ENCODE results near the gene DACH2. TPM values are rescaled to one million over a fixed set of nuclear protein-coding genes. Genes with fewer than 3 reads are reported as not detected.
A peak's percentile ranks its signal among the peaks of the same experiment; 100 is the strongest.

Gene DACH2
- not detected in 2 replicates for total RNA-seq (2014; rRNA removed; shearing (Covaris generic))
- total RNA-seq (2022), result not detected in 2 replicates
- percentile 5 among the genes with signal in this experiment for Bru-seq, nascent RNA
- BruChase-seq, experiment 1, labeled RNA remaining after a 6-hour chase, result percentile 2 among the genes with signal in this experiment
- percentile 3 among the genes with signal in this experiment for BruChase-seq, experiment 2, labeled RNA remaining after a 2-hour chase
- long read RNA-seq, result 0 reads

- Histone ChIP-seq H4K20me1 (ENCODE audit: insufficient read depth, low read length) (no peaks in the 10 kb centered on the region), H3K4me1 (ENCODE audit: insufficient read depth, low read length, poor library complexity, severe bottlenecking) (no peaks in the 10 kb centered on the region), H3K4me3 (ENCODE audit: low read depth, low read length, poor library complexity, severe bottlenecking) (no peak within 1 kb of the TSS), H3K79me2 (ENCODE audit: insufficient read depth, low read depth, low read length) (no peaks in the 10 kb centered on the region), H3K36me3 (ENCODE audit: insufficient read depth, low read length) (no peaks in the 10 kb centered on the region), H2AFZ (ENCODE audit: low read length) (no peak within 1 kb of the TSS), H3K27ac (ENCODE audit: low read depth, low read length, poor library complexity, severe bottlenecking) (no peak within 1 kb of the TSS), H3K9me2 (ENCODE audit: insufficient read depth, low read length) (no peaks in the 10 kb centered on the region), H3K4me2 (ENCODE audit: low read length) (no peak within 1 kb of the TSS), H3K9me3 (ENCODE audit: low read length) (no peaks in the 10 kb centered on the region)
- BruUV-seq (replicated peaks), result no TSS peak
- POLR2A ChIA-PET, result no interaction called here
- intact Hi-C loops (cut with micrococcal nuclease; ENCODE audit: unreplicated experiment), result no loop called here
- DNase-seq (ENCODE audit: low spot score), result no peak
- TF ChIP-seq CTCF (conservative IDR thresholded peaks at IDR 0.05; ENCODE audit: low read length), result no peak
- TF ChIP-seq EZH2phosphoT487 (IDR thresholded peaks at IDR 0.05; ENCODE audit: borderline replicate concordance, low read depth, low read length), result no peak
- CTCF ChIA-PET (ENCODE audit: unreplicated experiment), result no interaction called here
Observed at GRCh38 chrX:86148024-86148511, at the start of gene DACH2. DACH2 (plus strand) TSS chrX:86148451.

DNA sequence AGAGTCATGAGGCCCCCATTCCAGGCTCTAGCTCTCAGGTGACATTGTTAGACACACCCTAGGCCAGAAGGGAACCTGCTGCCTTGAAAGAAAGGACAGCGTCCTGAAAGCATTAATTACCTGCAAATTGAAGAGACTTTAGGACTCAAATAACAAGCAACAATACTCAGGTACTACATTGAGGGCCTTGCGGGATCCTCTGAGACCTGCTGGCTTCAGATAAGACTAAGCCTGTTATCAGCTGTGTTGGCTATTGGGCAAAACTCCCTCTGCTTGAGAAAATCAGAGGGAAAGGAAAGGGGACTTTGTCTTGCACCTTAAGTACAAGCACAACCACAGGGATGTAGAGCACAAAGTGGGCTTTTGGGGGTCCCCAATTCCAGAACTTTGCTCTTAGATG, 45.9 kb upstream of the DACH2 start:
- no TSS peak for BruUV-seq (replicated peaks)
- no peak overlapping the region for H3K4me2 ChIP-seq (ENCODE audit: low read length)

More for the DNA sequence above, 45.9 kb upstream of the DACH2 start:
- Histone ChIP-seq H3K9me3 (ENCODE audit: low read length) (no peaks in the 10 kb centered on the region), H3K36me3 (ENCODE audit: insufficient read depth, low read length) (no peaks in the 10 kb centered on the region), H3K79me2 (ENCODE audit: insufficient read depth, low read depth, low read length) (no peaks in the 10 kb centered on the region), H3K27ac (ENCODE audit: low read depth, low read length, poor library complexity, severe bottlenecking) (no peak overlapping the region), H2AFZ (ENCODE audit: low read length) (no peak overlapping the region), H3K4me1 (ENCODE audit: insufficient read depth, low read length, poor library complexity, severe bottlenecking) (no peaks in the 10 kb centered on the region), H3K4me3 (ENCODE audit: low read depth, low read length, poor library complexity, severe bottlenecking) (no peak overlapping the region), H3K9me2 (ENCODE audit: insufficient read depth, low read length) (no peaks in the 10 kb centered on the region), H4K20me1 (ENCODE audit: insufficient read depth, low read length) (no peaks in the 10 kb centered on the region)
- intact Hi-C loops (cut with micrococcal nuclease; ENCODE audit: unreplicated experiment), result no loop called here
- DNase-seq (ENCODE audit: low spot score), result no peak
- no peak for TF ChIP-seq EZH2phosphoT487 (IDR thresholded peaks at IDR 0.05; ENCODE audit: borderline replicate concordance, low read depth, low read length)
- TF ChIP-seq CTCF (conservative IDR thresholded peaks at IDR 0.05; ENCODE audit: low read length), result no peak
- CTCF ChIA-PET (ENCODE audit: unreplicated experiment), result no interaction called here
- POLR2A ChIA-PET, result no interaction called here
